HEK293 (cell line): ENCODE data around the gene FANCL.
"Not testable (repeated sequence)": the region's sequence is repeated elsewhere in the genome, so short reads cannot be mapped to it uniquely, and the experiment has no call there.

Source experiments
- CTCF ChIA-PET: fragments of 350-600 bp; formaldehyde crosslinking; extraction: SDS; loops from one replicate; lab custom pipeline; 2021; ENCODE audit warnings: antibody characterized with exemption; lab: Yijun Ruan, JAX
- POLR2A ChIA-PET: fragments of 300-600 bp; formaldehyde crosslinking; extraction: SDS; loops from one replicate; lab custom pipeline; 2020; ENCODE audit warnings: antibody characterized with exemption, inconsistent platforms; lab: Yijun Ruan, JAX
- H3K27ac ChIP-seq: fragments of 200-500 bp; sonication (Bioruptor generic); 2 replicates; pipeline ENCODE4 v1.5.1; 2014; ENCODE audit warnings: low read depth, low read length, control low read depth, inconsistent platforms; ENCODE audit errors: extremely low read depth
- H3K36me3 ChIP-seq, 2 experiments: fragments of 200-500 bp in 1 of 2; sonication (Bioruptor generic) in 1 of 2; 1 replicate in 1 of 2; 2 replicates in 1 of 2; pipeline ENCODE4 v1.5.1; 2014 to 2017; ENCODE audit warnings: inconsistent platforms in 2 of 2, low read length in 2 of 2; ENCODE audit not compliant: control insufficient read depth in 2 of 2, insufficient read depth in 1 of 2
- H3K4me1 ChIP-seq: fragments of 200-500 bp; sonication (Bioruptor generic); 2 replicates; pipeline ENCODE4 v1.5.1; 2014; ENCODE audit warnings: mild to moderate bottlenecking, low read length, inconsistent platforms; ENCODE audit not compliant: control insufficient read depth, insufficient read depth
- H3K4me3 ChIP-seq: 2 replicates; pipeline ENCODE4 v1.5.1; 2011; ENCODE audit warnings: low read depth, mild to moderate bottlenecking, control low read depth, low read length, moderate library complexity
- H3K9me3 ChIP-seq: fragments of 200-500 bp; sonication (Bioruptor generic); 2 replicates; pipeline ENCODE4 v1.5.1; 2014; ENCODE audit warnings: low read depth, low read length, inconsistent platforms; ENCODE audit not compliant: control insufficient read depth, insufficient read depth
- CTCF ChIP-seq: fragments of 450-650 bp; formaldehyde crosslinking; IDR thresholded peaks from 2 replicates; pipeline ENCODE4 v1.5.1; 2016; ENCODE audit warnings: missing biosample characterization, missing genetic modification characterization
- GLI4 ChIP-seq: fragments of 450-650 bp; formaldehyde crosslinking; IDR thresholded peaks from 2 replicates; pipeline ENCODE4 v1.5.1; 2016; ENCODE audit warnings: missing biosample characterization, missing genetic modification characterization
- SETDB1 ChIP-seq: IDR thresholded peaks from one replicate; pipeline ENCODE4 v1.6.1; 2017; ENCODE audit warnings: mild to moderate bottlenecking, low read length, moderate library complexity, mixed read lengths; ENCODE audit not compliant: insufficient read length
- YY1 ChIP-seq: fragments of 450-650 bp; formaldehyde crosslinking; IDR thresholded peaks from 2 replicates; pipeline ENCODE4 v1.5.1; 2018; ENCODE audit warnings: missing biosample characterization, missing genetic modification characterization
- ZBTB7A ChIP-seq: fragments of 450-650 bp; formaldehyde crosslinking; IDR thresholded peaks from 2 replicates; pipeline ENCODE4 v1.5.1; 2016; ENCODE audit warnings: low read depth, missing biosample characterization, missing genetic modification characterization
- ZFP37 ChIP-seq: fragments of 450-650 bp; formaldehyde crosslinking; IDR thresholded peaks from 2 replicates; pipeline ENCODE4 v1.5.1; 2016; ENCODE audit warnings: missing biosample characterization, missing genetic modification characterization
- ZNF221 ChIP-seq: fragments of 450-650 bp; formaldehyde crosslinking; IDR thresholded peaks from 2 replicates; pipeline ENCODE4 v1.5.1; 2017; ENCODE audit warnings: missing biosample characterization, missing genetic modification characterization, borderline replicate concordance
- ZNF280C ChIP-seq: fragments of 450-650 bp; formaldehyde crosslinking; IDR thresholded peaks from 2 replicates; pipeline ENCODE4 v1.5.1; 2016; ENCODE audit warnings: missing biosample characterization, missing genetic modification characterization
- ZNF311 ChIP-seq: fragments of 450-650 bp; formaldehyde crosslinking; IDR thresholded peaks from 2 replicates; pipeline ENCODE4 v1.5.1; 2017; ENCODE audit warnings: missing biosample characterization, missing genetic modification characterization, borderline replicate concordance
- ZNF624 ChIP-seq: fragments of 450-650 bp; formaldehyde crosslinking; IDR thresholded peaks from 2 replicates; pipeline ENCODE4 v1.5.1; 2017; ENCODE audit warnings: missing biosample characterization, missing genetic modification characterization
- ZSCAN30 ChIP-seq: fragments of 450-650 bp; IDR thresholded peaks from 2 replicates; pipeline ENCODE4 v1.5.1; 2018; ENCODE audit warnings: missing biosample characterization, mild to moderate bottlenecking, missing genetic modification characterization, moderate library complexity
- TF ChIP-seq, protein P1 (sequence below): fragments of 450-650 bp; formaldehyde crosslinking; IDR thresholded peaks from 2 replicates; pipeline ENCODE4 v1.5.1; 2017; ENCODE audit warnings: missing biosample characterization, mild to moderate bottlenecking, missing genetic modification characterization, moderate library complexity

FANCL gene

DNA sequence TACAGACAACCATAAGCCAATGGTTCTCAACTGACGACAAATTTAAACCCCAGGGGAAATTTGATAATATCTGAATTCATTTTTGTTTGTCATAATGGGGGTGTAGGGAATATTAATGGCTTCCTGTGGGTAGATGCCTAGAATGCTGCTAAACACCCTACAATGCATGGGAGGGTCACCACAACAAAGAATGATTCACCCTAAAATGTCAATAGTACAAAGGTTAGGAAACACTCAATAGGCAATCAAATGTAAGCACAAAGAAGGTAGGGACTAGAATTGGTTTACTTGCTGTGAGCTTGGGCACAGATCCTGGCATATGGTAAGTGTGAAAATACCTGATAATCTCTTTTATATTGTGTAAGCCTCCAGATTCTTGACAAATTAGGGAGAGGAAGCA lies 20.1 kb upstream of the FANCL start:
- Histone ChIP-seq H3K9me3 (no peaks in the 10 kb centered on the region), H3K4me3 (no peak overlapping the region), H3K4me1 (no peaks in the 10 kb centered on the region), H3K36me3 (no peaks in the 10 kb centered on the region), H3K27ac (no peak overlapping the region)
- ChIA-PET POLR2A (no interaction called here), CTCF (interaction anchor here (0.6 kb wide), 1 partner anchor 40 kb away, joined by 3 read pairs; no protein-coding TSS in a partner anchor)
- no peak for TF ChIP-seq YY1 (tag by site-specific recombination)
- TF ChIP-seq, protein P1, sequence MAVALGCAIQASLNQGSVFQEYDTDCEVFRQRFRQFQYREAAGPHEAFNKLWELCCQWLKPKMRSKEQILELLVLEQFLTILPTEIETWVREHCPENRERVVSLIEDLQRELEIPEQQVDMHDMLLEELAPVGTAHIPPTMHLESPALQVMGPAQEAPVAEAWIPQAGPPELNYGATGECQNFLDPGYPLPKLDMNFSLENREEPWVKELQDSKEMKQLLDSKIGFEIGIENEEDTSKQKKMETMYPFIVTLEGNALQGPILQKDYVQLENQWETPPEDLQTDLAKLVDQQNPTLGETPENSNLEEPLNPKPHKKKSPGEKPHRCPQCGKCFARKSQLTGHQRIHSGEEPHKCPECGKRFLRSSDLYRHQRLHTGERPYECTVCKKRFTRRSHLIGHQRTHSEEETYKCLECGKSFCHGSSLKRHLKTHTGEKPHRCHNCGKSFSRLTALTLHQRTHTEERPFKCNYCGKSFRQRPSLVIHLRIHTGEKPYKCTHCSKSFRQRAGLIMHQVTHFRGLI (tag by site-specific recombination): no peak
- no peak for TF ChIP-seq ZNF624 (tag by site-specific recombination)
- no peak for TF ChIP-seq ZFP37 (tag by site-specific recombination)
- TF ChIP-seq CTCF (tag by site-specific recombination): no peak
- TF ChIP-seq SETDB1: no peak
- no peak for TF ChIP-seq GLI4 (tag by site-specific recombination)
- TF ChIP-seq ZNF280C (tag by site-specific recombination): no peak
- no peak for TF ChIP-seq ZBTB7A (tag by site-specific recombination)
- TF ChIP-seq ZNF221 (tag by site-specific recombination): no peak
- TF ChIP-seq ZNF311 (tag by site-specific recombination): no peak
- no peak for TF ChIP-seq ZSCAN30 (tag by site-specific recombination)

DNA sequence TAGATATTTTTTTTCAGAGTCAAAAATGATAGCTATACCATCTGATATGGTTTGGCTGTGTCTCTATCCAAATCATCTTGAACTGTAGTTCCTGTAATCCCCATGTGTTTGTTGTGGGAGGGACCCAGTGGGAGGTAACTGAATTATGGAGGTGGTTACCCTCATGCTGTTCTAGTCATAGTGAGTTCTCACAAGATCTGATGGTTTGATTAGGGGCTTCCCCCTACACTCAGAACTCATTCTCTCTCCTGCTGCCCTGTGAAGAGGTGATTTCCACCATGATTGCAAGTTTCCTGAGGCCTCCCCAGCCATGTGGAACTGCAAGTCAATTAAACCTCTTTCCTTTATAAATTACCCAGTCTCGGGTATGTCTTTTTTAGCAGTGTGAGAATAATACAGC lies 17.3 kb upstream of the FANCL start:
- H3K9me3 ChIP-seq, H3K27ac ChIP-seq, POLR2A ChIA-PET, H3K4me1 ChIP-seq, H3K4me3 ChIP-seq, CTCF ChIA-PET, H3K36me3 ChIP-seq: not testable (repeated sequence)

GRCh38 chr2:58251331-58252201 lies 10.4 kb upstream of the FANCL start:
- H3K4me1 ChIP-seq, CTCF ChIA-PET, H3K4me3 ChIP-seq, H3K27ac ChIP-seq, H3K36me3 ChIP-seq, H3K9me3 ChIP-seq: not testable (repeated sequence)
- POLR2A ChIA-PET: interaction anchor here (1.3 kb wide), 1 partner anchor 10 kb away, joined by 3 read pairs; the partner anchor contains the start of gene FANCL
